Stomach smooth muscle (tissue), 2 donors: ENCODE measurements around the gene UGT2B17.
"Not testable (repeated sequence)": the region's sequence is repeated elsewhere in the genome, so short reads cannot be mapped to it uniquely, and the experiment has no call there.

Experiments
- H3K27ac ChIP-seq: one replicate; pipeline ENCODE4 v1.7.0; 2013; ENCODE audit warnings: mild to moderate bottlenecking, low read length, inconsistent platforms
- H3K27me3 ChIP-seq, 2 donors: one replicate each; pipeline ENCODE4 v1.7.0; 2013; ENCODE audit warnings: low read length in 2 of 2; ENCODE audit not compliant: insufficient read depth in 2 of 2, control insufficient read depth in 1 of 2
- H3K36me3 ChIP-seq, 2 donors: one replicate each; pipeline ENCODE4 v1.7.0; 2013; ENCODE audit warnings: low read length in 2 of 2; ENCODE audit not compliant: control insufficient read depth in 2 of 2, insufficient read depth in 2 of 2
- H3K4me1 ChIP-seq: one replicate; pipeline ENCODE4 v1.7.0; 2013; ENCODE audit warnings: low read length; ENCODE audit not compliant: control insufficient read depth, insufficient read depth
- H3K4me3 ChIP-seq, 2 donors: one replicate each; pipeline ENCODE4 v1.7.0; 2013; ENCODE audit warnings: low read length in 2 of 2
- H3K9ac ChIP-seq, 2 donors: one replicate each; pipeline ENCODE4 v1.7.0; 2013; ENCODE audit warnings: low read length in 2 of 2, mild to moderate bottlenecking in 1 of 2
- H3K9me3 ChIP-seq, 2 donors: one replicate each; pipeline ENCODE4 v1.7.0; 2013; ENCODE audit warnings: low read length in 2 of 2; ENCODE audit not compliant: control insufficient read depth in 2 of 2
- donor health status: healthy.
- donor health status: Pancreatic carcinoma.

The UGT2B17 gene

GRCh38 chr4:68592673-68593072 lies 16.6 kb upstream of the UGT2B17 start:
- Histone ChIP-seq H3K27me3 (no peaks in the 10 kb centered on the region), H3K4me3 (no peak overlapping the region), H3K9me3 (no peaks in the 10 kb centered on the region), H3K4me1 (no peaks in the 10 kb centered on the region), H3K36me3 (no peaks in the 10 kb centered on the region), H3K27ac (no peak overlapping the region), H3K9ac (no peak overlapping the region)

- no peaks in the 10 kb centered on the region for H3K27me3 ChIP-seq
- H3K27ac ChIP-seq = no peak overlapping the region
- no peak overlapping the region for H3K9ac ChIP-seq
- no peak overlapping the region for H3K4me3 ChIP-seq
- no peaks in the 10 kb centered on the region for H3K4me1 ChIP-seq
- H3K36me3 ChIP-seq = no peaks in the 10 kb centered on the region
- H3K9me3 ChIP-seq = no peaks in the 10 kb centered on the region
Measured at GRCh38 chr4:68591204-68591603, 15.1 kb upstream of the UGT2B17 start.

- no peaks in the 10 kb centered on the region for H3K27me3 ChIP-seq
- no peak overlapping the region for H3K9ac ChIP-seq
- H3K9me3 ChIP-seq = no peaks in the 10 kb centered on the region
- no peak overlapping the region for H3K27ac ChIP-seq
- H3K4me3 ChIP-seq = no peak overlapping the region
- H3K4me1 ChIP-seq = no peaks in the 10 kb centered on the region
- no peaks in the 10 kb centered on the region for H3K36me3 ChIP-seq
Measured at GRCh38 chr4:68589790-68590189, 13.7 kb upstream of the UGT2B17 start.

- H3K9me3 ChIP-seq = no peaks in the 10 kb centered on the region
- no peaks in the 10 kb centered on the region for H3K27me3 ChIP-seq
- H3K4me3 ChIP-seq = no peak overlapping the region
- H3K9ac ChIP-seq = no peak overlapping the region
- H3K36me3 ChIP-seq = no peaks in the 10 kb centered on the region
- no peak overlapping the region for H3K27ac ChIP-seq
- H3K4me1 ChIP-seq = no peaks in the 10 kb centered on the region
Measured at GRCh38 chr4:68582339-68582717, 6.2 kb upstream of the UGT2B17 start.

GRCh38 chr4:68581383-68582338 lies 5.5 kb upstream of the UGT2B17 start:
- no peak overlapping the region for H3K27ac ChIP-seq

GRCh38 chr4:68577590-68577989 lies 1.5 kb upstream of the UGT2B17 start:
- no peak overlapping the region for H3K9ac ChIP-seq
- no peaks in the 10 kb centered on the region for H3K27me3 ChIP-seq
- H3K4me3 ChIP-seq = no peak overlapping the region
- no peak overlapping the region for H3K27ac ChIP-seq
- no peaks in the 10 kb centered on the region for H3K4me1 ChIP-seq
- no peaks in the 10 kb centered on the region for H3K9me3 ChIP-seq
- no peaks in the 10 kb centered on the region for H3K36me3 ChIP-seq

More at GRCh38 chr4:68581383-68582338, 5.5 kb upstream of the UGT2B17 start:
- Histone ChIP-seq H3K9me3 (no peaks in the 10 kb centered on the region), H3K27me3 (no peaks in the 10 kb centered on the region), H3K9ac (no peak overlapping the region), H3K36me3 (no peaks in the 10 kb centered on the region), H3K4me3 (no peak overlapping the region), H3K4me1 (no peaks in the 10 kb centered on the region)

- not testable (repeated sequence) for H3K9me3 ChIP-seq, H3K27me3 ChIP-seq, H3K9ac ChIP-seq, H3K27ac ChIP-seq, H3K4me3 ChIP-seq, H3K4me1 ChIP-seq, H3K36me3 ChIP-seq
Measured at GRCh38 chr4:68575636-68576035, 486 bp downstream of the UGT2B17 start.

GRCh38 chr4:68575081-68575480 lies 1.0 kb downstream of the UGT2B17 start:
- Histone ChIP-seq H3K9ac (no peak overlapping the region), H3K9me3 (no peaks in the 10 kb centered on the region), H3K27me3 (no peaks in the 10 kb centered on the region), H3K4me3 (no peak overlapping the region), H3K36me3 (no peaks in the 10 kb centered on the region), H3K4me1 (no peaks in the 10 kb centered on the region), H3K27ac (no peak overlapping the region)

GRCh38 chr4:68572653-68573170 lies 3.4 kb downstream of the UGT2B17 start:
- Histone ChIP-seq H3K4me1 (no peaks in the 10 kb centered on the region), H3K27me3 (no peaks in the 10 kb centered on the region), H3K4me3 (no peak overlapping the region), H3K36me3 (no peaks in the 10 kb centered on the region), H3K9me3 (no peaks in the 10 kb centered on the region), H3K9ac (no peak overlapping the region), H3K27ac (no peak overlapping the region)

GRCh38 chr4:68570122-68570507 lies 6.0 kb downstream of the UGT2B17 start:
- no peak overlapping the region for H3K27ac ChIP-seq
- H3K9me3 ChIP-seq = no peaks in the 10 kb centered on the region
- H3K9ac ChIP-seq = no peak overlapping the region
- no peaks in the 10 kb centered on the region for H3K27me3 ChIP-seq
- no peak overlapping the region for H3K4me3 ChIP-seq
- H3K36me3 ChIP-seq = no peaks in the 10 kb centered on the region
- H3K4me1 ChIP-seq = no peaks in the 10 kb centered on the region

GRCh38 chr4:68569466-68570121 lies 6.5 kb downstream of the UGT2B17 start:
- no peaks in the 10 kb centered on the region for H3K4me1 ChIP-seq
- H3K27me3 ChIP-seq = no peaks in the 10 kb centered on the region
- H3K36me3 ChIP-seq = no peaks in the 10 kb centered on the region
- no peak overlapping the region for H3K9ac ChIP-seq
- no peak overlapping the region for H3K4me3 ChIP-seq
- H3K27ac ChIP-seq = no peak overlapping the region
- H3K9me3 ChIP-seq = no peaks in the 10 kb centered on the region
